Lung (tissue), 12 donors: ENCODE data around the gene ERVV-1. TPM values are rescaled to one million over a fixed set of nuclear protein-coding genes. Genes with fewer than 3 reads are reported as not detected.

Experiments
- ATAC-seq: fragments of 200-7000 bp; cut with Tn5 transposase; one replicate; pipeline ENCODE4 v1.9.1; 2020; ENCODE audit warnings: moderate number of reproducible peaks; ENCODE audit not compliant: insufficient read depth, low FRiP score
- DNase-seq, 3 donors: peaks; one replicate each; pipeline ENCODE4 v3.0.0-alpha.2; 2013 to 2017
- H3K27ac ChIP-seq, 2 donors: one replicate each; pipeline ENCODE4 v1.5.1; 2013; ENCODE audit warnings: mild to moderate bottlenecking in 2 of 2, moderate library complexity in 2 of 2, control low read depth in 1 of 2, inconsistent platforms in 1 of 2, low read depth in 1 of 2, low read length in 1 of 2
- H3K27me3 ChIP-seq, 3 donors: one replicate each; pipeline ENCODE4 v1.5.1; 2013; ENCODE audit warnings: low read length in 2 of 3; ENCODE audit not compliant: control insufficient read depth in 3 of 3, insufficient read depth in 3 of 3
- H3K36me3 ChIP-seq, 4 donors: one replicate each; pipeline ENCODE4 v1.5.1; 2013; ENCODE audit warnings: low read length in 4 of 4, mild to moderate bottlenecking in 1 of 4, moderate library complexity in 1 of 4; ENCODE audit not compliant: control insufficient read depth in 4 of 4, insufficient read depth in 4 of 4
- H3K4me1 ChIP-seq, 5 donors: one replicate each; pipeline ENCODE4 v1.5.1; 2013; ENCODE audit warnings: low read length in 5 of 5, mild to moderate bottlenecking in 2 of 5, moderate library complexity in 1 of 5; ENCODE audit not compliant: control insufficient read depth in 5 of 5, insufficient read depth in 5 of 5
- H3K4me3 ChIP-seq: one replicate; pipeline ENCODE4 v1.5.1; 2013; ENCODE audit warnings: mild to moderate bottlenecking, control low read depth, moderate library complexity
- H3K9ac ChIP-seq, 2 donors: one replicate each; pipeline ENCODE4 v1.5.1; 2013; ENCODE audit warnings: low read length in 2 of 2, control low read depth in 1 of 2; ENCODE audit not compliant: insufficient read depth in 1 of 2
- H3K9me3 ChIP-seq, 4 donors: one replicate each; pipeline ENCODE4 v1.5.1; 2013; ENCODE audit warnings: low read length in 3 of 4, mild to moderate bottlenecking in 1 of 4, moderate library complexity in 1 of 4; ENCODE audit not compliant: control insufficient read depth in 4 of 4, insufficient read depth in 3 of 4
- WGBS, 2 donors: extraction: QIAGEN DNeasy Blood & Tissue Kit; methylation state at CpG; one replicate each; pipeline ENCODE4 v1.1.7; 2013; 5-methylcytosine and 5-hydroxymethylcytosine counted together
- polyA plus RNA-seq, 2 donors: library from polyadenylated mRNA; stranded (reverse); fragments of 200-250 nt; gene quantifications; one replicate each; pipeline ENCODE4 v1.2.1, GENCODE V29; 2013
- total RNA-seq, 2 donors: library from RNA; depleted of rRNA in 1 of 2; stranded (reverse); fragments of >200 nt in 1 of 2; gene quantifications; one replicate each; pipeline ENCODE4 v1.2.1, GENCODE V29; 2014 to 2021
- TF ChIP-seq, protein P1 (sequence below): IDR thresholded peaks from 2 replicates; pipeline ENCODE4 v1.5.1; 2012; ENCODE audit warnings: mild to moderate bottlenecking; ENCODE audit errors: control extremely low read depth, extremely low read depth
- donor health status: control.
- donor health status: control.
- donor health status: Bipolar disorder and iron deficiency.
- donor health status: healthy.
- donor health status: DM: yes; HTN: yes; CAD: no.

ERVV-1 gene
- total and polyA plus RNA-seq, 4 donors: not detected

DNA sequence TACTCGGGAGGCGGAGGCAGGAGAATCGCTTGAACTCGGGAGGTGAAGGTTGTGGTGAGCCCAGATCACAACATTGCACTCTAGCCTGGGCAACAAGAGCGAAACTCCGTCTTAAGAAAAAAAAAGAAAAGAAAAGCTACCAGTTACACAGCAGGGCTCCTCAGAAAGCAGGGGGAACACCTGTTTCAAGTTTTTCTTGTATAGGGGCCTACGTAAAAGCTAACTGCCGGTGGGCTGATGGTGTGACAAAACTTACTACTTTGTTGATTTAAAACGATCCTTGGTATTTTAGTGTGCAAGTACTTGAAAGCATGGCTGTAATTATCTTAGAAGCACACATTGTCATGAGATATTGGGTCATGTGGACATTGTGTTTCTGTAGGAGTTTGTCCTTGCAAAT lies 15.7 kb upstream of the ERVV-1 start:
- ATAC-seq: no peak
- 75 to 78% methylated on average over 9 of the region's 9 CpGs for WGBS, 2 donors
- no peak overlapping the region for H3K4me3 ChIP-seq
- H3K27me3 ChIP-seq: no peaks in the 10 kb centered on the region
- H3K4me1 ChIP-seq: peaks cover 0 to 5% (median 0%) of the 10 kb centered on the region in 5 donors
- no peak for DNase-seq
- no peak overlapping the region for H3K9ac ChIP-seq
- no peaks in the 10 kb centered on the region for H3K36me3 ChIP-seq
- peaks cover 0 to 8% (median 0%) of the 10 kb centered on the region in 4 donors for H3K9me3 ChIP-seq
- TF ChIP-seq, protein P1, sequence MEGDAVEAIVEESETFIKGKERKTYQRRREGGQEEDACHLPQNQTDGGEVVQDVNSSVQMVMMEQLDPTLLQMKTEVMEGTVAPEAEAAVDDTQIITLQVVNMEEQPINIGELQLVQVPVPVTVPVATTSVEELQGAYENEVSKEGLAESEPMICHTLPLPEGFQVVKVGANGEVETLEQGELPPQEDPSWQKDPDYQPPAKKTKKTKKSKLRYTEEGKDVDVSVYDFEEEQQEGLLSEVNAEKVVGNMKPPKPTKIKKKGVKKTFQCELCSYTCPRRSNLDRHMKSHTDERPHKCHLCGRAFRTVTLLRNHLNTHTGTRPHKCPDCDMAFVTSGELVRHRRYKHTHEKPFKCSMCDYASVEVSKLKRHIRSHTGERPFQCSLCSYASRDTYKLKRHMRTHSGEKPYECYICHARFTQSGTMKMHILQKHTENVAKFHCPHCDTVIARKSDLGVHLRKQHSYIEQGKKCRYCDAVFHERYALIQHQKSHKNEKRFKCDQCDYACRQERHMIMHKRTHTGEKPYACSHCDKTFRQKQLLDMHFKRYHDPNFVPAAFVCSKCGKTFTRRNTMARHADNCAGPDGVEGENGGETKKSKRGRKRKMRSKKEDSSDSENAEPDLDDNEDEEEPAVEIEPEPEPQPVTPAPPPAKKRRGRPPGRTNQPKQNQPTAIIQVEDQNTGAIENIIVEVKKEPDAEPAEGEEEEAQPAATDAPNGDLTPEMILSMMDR: no peak
- no peak overlapping the region for H3K27ac ChIP-seq

DNA sequence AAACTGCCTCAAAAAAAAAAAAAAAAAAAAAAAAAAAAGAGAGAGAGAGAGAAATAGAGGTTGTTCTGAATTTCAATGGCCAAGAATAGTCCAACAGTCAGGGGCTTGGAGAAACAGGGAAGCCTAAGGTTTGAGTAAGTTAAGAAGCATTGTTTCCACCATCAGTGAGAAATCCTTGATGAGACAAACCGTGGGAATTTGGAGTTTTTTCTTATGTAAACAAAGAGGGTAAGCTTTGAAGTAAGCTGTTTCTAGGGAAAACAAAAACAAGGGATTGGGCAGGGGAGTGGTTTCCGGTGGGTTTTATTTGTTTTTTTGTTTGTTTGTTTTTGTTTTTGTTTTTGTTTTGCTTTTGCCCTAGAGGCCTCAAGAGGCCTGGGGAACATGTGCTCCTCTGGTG lies 11.2 kb upstream of the ERVV-1 start:
- H3K36me3 ChIP-seq: no peaks in the 10 kb centered on the region
- H3K27ac ChIP-seq: no peak overlapping the region
- no peak overlapping the region for H3K9ac ChIP-seq
- H3K4me3 ChIP-seq: no peak overlapping the region
- no peak for ATAC-seq
- no peak for DNase-seq
- 24 to 31% methylated on average over 2 of the region's 2 CpGs for WGBS, 2 donors
- H3K27me3 ChIP-seq: no peaks in the 10 kb centered on the region
- H3K9me3 ChIP-seq: peaks cover 0 to 14% (median 0%) of the 10 kb centered on the region in 4 donors
- TF ChIP-seq, protein P1: no peak
- no peaks in the 10 kb centered on the region for H3K4me1 ChIP-seq

DNA sequence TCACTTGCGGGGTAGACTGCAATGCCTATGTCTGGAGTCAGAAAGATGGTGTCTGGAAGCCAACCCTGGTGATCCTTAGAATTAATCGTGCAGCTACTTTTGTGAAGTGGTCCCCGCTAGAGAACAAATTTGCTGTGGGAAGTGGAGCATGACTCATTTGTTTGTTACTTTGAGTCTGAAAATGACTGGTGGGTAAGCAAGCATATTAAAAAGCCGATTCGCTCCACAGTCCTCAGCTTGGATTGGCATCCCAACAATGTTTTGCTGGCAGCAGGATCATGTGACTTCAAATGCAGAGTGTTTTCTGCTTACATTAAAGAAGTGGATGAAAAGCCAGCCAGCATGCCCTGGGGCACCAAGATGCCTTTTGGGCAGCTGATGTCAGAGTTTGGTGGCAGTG lies 9.5 kb upstream of the ERVV-1 start:
- no peak for DNase-seq
- Histone ChIP-seq H3K9ac (no peak overlapping the region), H3K4me1 (no peaks in the 10 kb centered on the region), H3K27me3 (no peaks in the 10 kb centered on the region), H3K27ac (no peak overlapping the region), H3K9me3 (peaks cover 0 to 13% (median 0%) of the 10 kb centered on the region in 4 donors), H3K36me3 (no peaks in the 10 kb centered on the region), H3K4me3 (no peak overlapping the region)
- TF ChIP-seq, protein P1: no peak
- 75 to 80% methylated on average over 5 of the region's 5 CpGs for WGBS, 2 donors
- ATAC-seq: no peak

DNA sequence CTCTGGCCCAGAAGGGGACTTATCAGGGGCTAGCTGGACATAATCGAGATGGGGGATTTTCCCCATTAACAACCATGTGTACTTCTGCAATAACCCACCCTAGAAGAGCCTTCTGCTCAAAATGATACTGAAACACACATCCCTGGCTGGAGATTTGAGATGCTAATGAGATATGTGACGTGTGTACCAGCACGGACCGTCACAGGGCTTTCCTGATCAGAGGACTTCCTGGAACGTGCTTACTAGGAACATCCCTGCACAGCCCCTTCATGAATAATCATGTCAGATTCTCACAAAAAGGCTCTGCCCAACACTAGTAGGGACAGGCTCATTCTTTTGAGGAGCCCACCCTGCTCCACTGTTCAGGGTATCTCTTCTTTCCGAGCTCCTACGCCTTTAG lies 6.5 kb upstream of the ERVV-1 start:
- TF ChIP-seq, protein P1: no peak
- ATAC-seq: no peak
- H3K4me1 ChIP-seq: no peaks in the 10 kb centered on the region
- H3K9me3 ChIP-seq: peaks cover 0 to 15% (median 0%) of the 10 kb centered on the region in 4 donors
- no peaks in the 10 kb centered on the region for H3K36me3 ChIP-seq
- H3K4me3 ChIP-seq: no peak overlapping the region
- no peak overlapping the region for H3K27ac ChIP-seq
- H3K27me3 ChIP-seq: no peaks in the 10 kb centered on the region
- WGBS, 2 donors: 68 to 72% methylated on average over 7 of the region's 7 CpGs
- H3K9ac ChIP-seq: no peak overlapping the region
- DNase-seq: no peak
